Neural progenitor cell (in vitro differentiated cells): ENCODE data around the gene PCNX1. TPM values are rescaled to one million over a fixed set of nuclear protein-coding genes. Genes with fewer than 3 reads are reported as not detected.

Experiments used
- DNase-seq: peaks from one replicate; pipeline ENCODE4 v3.0.0-alpha.2; 2016; ENCODE audit warnings: low spot score
- H2AFZ ChIP-seq: fragments of 200-600 bp; sonication (generic); replicated peaks from 2 replicates; pipeline ENCODE4 v1.6.1; 2016; ENCODE audit warnings: antibody characterized with exemption
- H3F3A ChIP-seq: fragments of 200-600 bp; sonication (generic); 2 replicates; pipeline ENCODE4 v1.6.1; 2016; ENCODE audit warnings: antibody characterized with exemption, low read depth
- H3K27ac ChIP-seq: fragments of 200-600 bp; sonication (generic); 2 replicates; pipeline ENCODE4 v1.5.1; 2016; ENCODE audit warnings: mild to moderate bottlenecking
- H3K27me3 ChIP-seq: fragments of 200-600 bp; sonication (generic); 2 replicates; pipeline ENCODE4 v1.6.1; 2016; ENCODE audit warnings: mild to moderate bottlenecking, moderate library complexity
- H3K36me3 ChIP-seq: fragments of 200-600 bp; sonication (generic); 2 replicates; pipeline ENCODE4 v1.5.1; 2016
- H3K4me1 ChIP-seq: fragments of 200-600 bp; sonication (generic); 2 replicates; pipeline ENCODE4 v1.6.1; 2016; ENCODE audit warnings: mixed run types
- H3K4me2 ChIP-seq: fragments of 200-600 bp; sonication (generic); 2 replicates; pipeline ENCODE4 v1.6.1; 2016
- H3K4me3 ChIP-seq: fragments of 200-600 bp; sonication (generic); 2 replicates; pipeline ENCODE4 v1.5.1; 2016
- H3K79me2 ChIP-seq: fragments of 200-600 bp; sonication (generic); 2 replicates; pipeline ENCODE4 v1.6.1; 2016; ENCODE audit warnings: low read depth
- H3K9ac ChIP-seq: fragments of 200-600 bp; sonication (generic); 2 replicates; pipeline ENCODE4 v1.6.1; 2016
- H3K9me3 ChIP-seq: fragments of 200-600 bp; sonication (generic); 2 replicates; pipeline ENCODE4 v1.5.1; 2016; ENCODE audit warnings: low read depth
- H4K20me1 ChIP-seq: fragments of 200-600 bp; sonication (generic); 2 replicates; pipeline ENCODE4 v1.6.1; 2016; ENCODE audit warnings: low read depth
- H3K27ac Mint-ChIP-seq: 3 replicates; pipeline ENCODE4 v1.8.0; 2021; ENCODE audit warnings: mixed read lengths
- H3K27me3 Mint-ChIP-seq: 2 replicates; pipeline ENCODE4 v1.8.0; 2022; ENCODE audit warnings: low read depth, mild to moderate bottlenecking, inconsistent platforms, moderate library complexity, mixed read lengths; ENCODE audit not compliant: insufficient read depth
- H3K36me3 Mint-ChIP-seq: 3 replicates; pipeline ENCODE4 v1.8.0; 2021; ENCODE audit warnings: mixed read lengths
- H3K4me1 Mint-ChIP-seq: 3 replicates; pipeline ENCODE4 v1.8.0; 2021; ENCODE audit warnings: mixed read lengths
- H3K4me3 Mint-ChIP-seq: 3 replicates; pipeline ENCODE4 v1.8.0; 2021; ENCODE audit warnings: mild to moderate bottlenecking, moderate library complexity, mixed read lengths
- H3K9me3 Mint-ChIP-seq: 3 replicates; pipeline ENCODE4 v1.8.0; 2020; ENCODE audit warnings: mixed read lengths
- CTCF ChIP-seq: fragments of 200-600 bp; sonication (generic); IDR thresholded peaks from 2 replicates; pipeline ENCODE4 v1.5.1; 2017; ENCODE audit warnings: antibody characterized with exemption, mild to moderate bottlenecking
- EZH2 ChIP-seq: fragments of 200-600 bp; sonication (generic); IDR thresholded peaks from 2 replicates; pipeline ENCODE4 v1.6.1; 2017; ENCODE audit warnings: antibody characterized with exemption, mild to moderate bottlenecking, moderate library complexity
- EZH2phosphoT487 ChIP-seq: fragments of 200-600 bp; sonication (generic); IDR thresholded peaks from 2 replicates; pipeline ENCODE4 v1.6.1; 2017; ENCODE audit warnings: antibody characterized with exemption
- total RNA-seq: library from RNA; depleted of rRNA; stranded (reverse); fragments of >200 nt; gene quantifications from 2 replicates; pipeline ENCODE4 v1.2.3, GENCODE V29; 2015; ENCODE audit warnings: low replicate concordance

Gene PCNX1
- total RNA-seq, 1 donor from 2014 or later, result 48.6 TPM

GRCh38 chr14:71070169-71070568 lies 162.9 kb downstream of the PCNX1 start:
- DNase-seq, result no peak
- Histone ChIP-seq H3K79me2 (no peaks in the 10 kb centered on the region), H3K9me3 (no peaks in the 10 kb centered on the region), H3K27ac (no peak overlapping the region), H3K9ac (no peak overlapping the region), H3K36me3 (peaks cover 15% of the 10 kb centered on the region), H3F3A (no peaks in the 10 kb centered on the region), H3K4me1 (no peaks in the 10 kb centered on the region), H4K20me1 (no peaks in the 10 kb centered on the region), H2AFZ (no peak overlapping the region), H3K4me3 (no peak overlapping the region), H3K27me3 (no peaks in the 10 kb centered on the region), H3K4me2 (no peak overlapping the region)
- H3K4me3 Mint-ChIP-seq, result no peak overlapping the region
- H3K9me3 Mint-ChIP-seq, result peaks cover 6% of the 10 kb centered on the region
- H3K27me3 Mint-ChIP-seq, result no peaks in the 10 kb centered on the region
- H3K27ac Mint-ChIP-seq, result no peak overlapping the region
- H3K4me1 Mint-ChIP-seq, result no peaks in the 10 kb centered on the region
- TF ChIP-seq CTCF, result no peak
- no peak for TF ChIP-seq EZH2
- TF ChIP-seq EZH2phosphoT487, result no peak
- peaks cover 64% of the 10 kb centered on the region for H3K36me3 Mint-ChIP-seq

- Mint-ChIP-seq H3K4me1 (no peaks in the 10 kb centered on the region), H3K4me3 (no peak overlapping the region), H3K9me3 (peaks cover 2% of the 10 kb centered on the region), H3K27me3 (no peaks in the 10 kb centered on the region), H3K36me3 (peaks cover 59% of the 10 kb centered on the region), H3K27ac (no peak overlapping the region)
- Histone ChIP-seq H3K36me3 (peaks cover 13% of the 10 kb centered on the region), H3K79me2 (no peaks in the 10 kb centered on the region), H3K4me2 (no peak overlapping the region), H3K9ac (no peak overlapping the region), H3F3A (no peaks in the 10 kb centered on the region), H2AFZ (no peak overlapping the region), H3K9me3 (no peaks in the 10 kb centered on the region), H4K20me1 (no peaks in the 10 kb centered on the region), H3K27ac (no peak overlapping the region), H3K27me3 (no peaks in the 10 kb centered on the region), H3K4me3 (no peak overlapping the region), H3K4me1 (no peaks in the 10 kb centered on the region)
- DNase-seq, result no peak
- no peak for TF ChIP-seq EZH2
- no peak for TF ChIP-seq CTCF
- TF ChIP-seq EZH2phosphoT487, result no peak
Measured at GRCh38 chr14:71071042-71071441, 163.8 kb downstream of the PCNX1 start.

GRCh38 chr14:71076462-71077092 lies 169.3 kb downstream of the PCNX1 start:
- TF ChIP-seq CTCF (no peak), EZH2 (no peak)
- H3K27ac ChIP-seq, result no peak overlapping the region
- no peaks in the 10 kb centered on the region for H4K20me1 ChIP-seq
- H3K36me3 ChIP-seq, result peaks cover 47% of the 10 kb centered on the region
- H3K4me3 Mint-ChIP-seq, result no peak overlapping the region
- no peak for DNase-seq
- no peaks in the 10 kb centered on the region for H3K27me3 ChIP-seq
- H3K9me3 Mint-ChIP-seq, result peaks cover 29% of the 10 kb centered on the region
- H3K4me1 Mint-ChIP-seq, result no peaks in the 10 kb centered on the region
- no peaks in the 10 kb centered on the region for H3K4me1 ChIP-seq
- H3K79me2 ChIP-seq, result peaks cover 16% of the 10 kb centered on the region
- no peak overlapping the region for H3K4me2 ChIP-seq
- peaks cover 8% of the 10 kb centered on the region for H3K9me3 ChIP-seq
- H2AFZ ChIP-seq, result no peak overlapping the region
- H3K27ac Mint-ChIP-seq, result no peak overlapping the region
- H3K27me3 Mint-ChIP-seq, result peaks cover 2% of the 10 kb centered on the region
- no peak overlapping the region for H3K9ac ChIP-seq
- H3K4me3 ChIP-seq, result no peak overlapping the region
- H3K36me3 Mint-ChIP-seq, result peaks cover 67% of the 10 kb centered on the region
- H3F3A ChIP-seq, result no peaks in the 10 kb centered on the region
